VCaP (cell line): ENCODE measurements around the gene CACNG1.

Experiments used
- H3K27ac ChIP-seq: fragments of 450-650 bp; 2 replicates; pipeline ENCODE4 v1.5.1; 2017
- TF ChIP-seq, protein P1 (sequence below): fragments of 450-650 bp; conservative IDR thresholded peaks from 2 replicates; pipeline ENCODE4 v1.5.1; 2017; ENCODE audit warnings: mild to moderate bottlenecking, moderate library complexity

The CACNG1 gene

DNA sequence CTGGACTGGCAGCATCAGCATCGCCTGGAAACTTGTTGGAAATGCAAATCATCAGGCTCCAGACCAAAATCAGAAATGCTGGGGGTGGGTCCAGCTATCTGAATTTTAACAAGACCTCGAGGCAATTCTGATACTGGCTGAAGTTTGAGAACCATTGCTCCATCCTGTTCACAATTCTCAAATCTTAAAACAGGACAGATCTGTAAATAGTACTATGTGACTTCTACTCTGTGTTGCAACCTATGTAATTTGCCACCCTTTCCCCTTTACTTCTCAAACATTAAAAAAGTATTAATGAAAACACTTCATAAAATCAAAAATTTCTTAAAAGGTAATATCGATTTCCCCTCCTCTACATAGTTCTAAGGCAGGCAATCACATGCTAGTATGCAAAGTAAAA lies 28.5 kb downstream of the CACNG1 start:
- TF ChIP-seq, protein P1, sequence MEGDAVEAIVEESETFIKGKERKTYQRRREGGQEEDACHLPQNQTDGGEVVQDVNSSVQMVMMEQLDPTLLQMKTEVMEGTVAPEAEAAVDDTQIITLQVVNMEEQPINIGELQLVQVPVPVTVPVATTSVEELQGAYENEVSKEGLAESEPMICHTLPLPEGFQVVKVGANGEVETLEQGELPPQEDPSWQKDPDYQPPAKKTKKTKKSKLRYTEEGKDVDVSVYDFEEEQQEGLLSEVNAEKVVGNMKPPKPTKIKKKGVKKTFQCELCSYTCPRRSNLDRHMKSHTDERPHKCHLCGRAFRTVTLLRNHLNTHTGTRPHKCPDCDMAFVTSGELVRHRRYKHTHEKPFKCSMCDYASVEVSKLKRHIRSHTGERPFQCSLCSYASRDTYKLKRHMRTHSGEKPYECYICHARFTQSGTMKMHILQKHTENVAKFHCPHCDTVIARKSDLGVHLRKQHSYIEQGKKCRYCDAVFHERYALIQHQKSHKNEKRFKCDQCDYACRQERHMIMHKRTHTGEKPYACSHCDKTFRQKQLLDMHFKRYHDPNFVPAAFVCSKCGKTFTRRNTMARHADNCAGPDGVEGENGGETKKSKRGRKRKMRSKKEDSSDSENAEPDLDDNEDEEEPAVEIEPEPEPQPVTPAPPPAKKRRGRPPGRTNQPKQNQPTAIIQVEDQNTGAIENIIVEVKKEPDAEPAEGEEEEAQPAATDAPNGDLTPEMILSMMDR: no peak
- no peak overlapping the region for H3K27ac ChIP-seq

DNA sequence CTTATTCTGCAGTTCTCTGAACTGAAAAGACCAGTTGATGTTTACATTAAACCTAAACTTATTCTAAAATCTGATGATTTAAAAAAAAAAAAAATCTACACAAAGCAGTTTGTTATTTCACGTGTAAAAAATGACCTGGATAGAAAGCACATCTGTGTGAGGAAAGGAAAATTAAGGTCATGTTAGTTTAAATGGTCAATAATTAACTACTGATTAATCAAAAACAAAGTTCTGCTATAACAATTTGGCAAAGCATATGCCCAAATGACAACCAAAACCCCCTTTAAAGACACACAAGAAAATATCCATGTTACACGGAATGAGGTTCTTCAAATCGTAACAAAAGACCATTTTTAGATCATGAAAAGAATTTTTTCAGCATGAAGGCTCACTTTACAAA lies 30.4 kb downstream of the CACNG1 start:
- peak overlapping the region; percentile 59 for H3K27ac ChIP-seq
- TF ChIP-seq, protein P1: no peak

DNA sequence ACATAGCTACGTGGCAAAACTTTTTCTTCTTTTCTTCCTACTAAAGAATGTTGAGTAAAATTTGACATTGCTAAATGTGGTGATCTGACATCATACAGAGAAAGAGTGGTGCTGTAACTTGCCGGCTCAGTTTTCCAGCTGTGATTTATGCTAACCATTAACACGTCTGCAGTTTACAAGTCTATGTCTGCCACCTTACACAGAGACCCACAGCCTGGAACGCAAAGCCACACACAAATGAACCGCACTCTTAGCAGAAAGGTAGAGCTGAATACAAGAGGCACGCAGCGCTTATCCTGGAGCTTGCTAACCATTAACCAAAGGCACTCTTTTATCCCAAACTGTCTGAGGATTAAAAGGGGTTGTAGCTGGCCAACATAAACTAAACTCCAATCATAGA lies 31.9 kb downstream of the CACNG1 start:
- TF ChIP-seq, protein P1: no peak
- H3K27ac ChIP-seq: peak overlapping the region; percentile 54

DNA sequence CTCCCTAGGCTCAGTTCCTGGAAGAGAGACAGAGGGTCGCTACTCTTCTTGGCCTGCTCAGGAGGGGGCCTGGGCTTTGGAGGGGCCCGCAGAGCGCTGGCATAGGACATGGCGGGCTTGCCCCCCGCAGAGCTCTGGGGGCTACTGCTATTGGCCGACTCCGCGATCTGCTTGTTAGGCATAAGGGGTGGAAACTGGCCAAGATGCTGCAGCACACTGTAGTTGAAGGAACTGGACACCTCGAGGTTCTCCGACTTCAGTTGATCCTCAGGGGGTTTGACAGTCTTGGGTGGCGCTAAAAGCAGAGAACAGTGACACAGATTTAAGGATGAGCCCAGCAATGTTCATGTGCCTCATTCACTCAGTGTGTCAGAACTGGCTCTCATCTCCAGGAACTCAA lies 33.9 kb downstream of the CACNG1 start:
- TF ChIP-seq, protein P1: no peak
- H3K27ac ChIP-seq: no peak overlapping the region

DNA sequence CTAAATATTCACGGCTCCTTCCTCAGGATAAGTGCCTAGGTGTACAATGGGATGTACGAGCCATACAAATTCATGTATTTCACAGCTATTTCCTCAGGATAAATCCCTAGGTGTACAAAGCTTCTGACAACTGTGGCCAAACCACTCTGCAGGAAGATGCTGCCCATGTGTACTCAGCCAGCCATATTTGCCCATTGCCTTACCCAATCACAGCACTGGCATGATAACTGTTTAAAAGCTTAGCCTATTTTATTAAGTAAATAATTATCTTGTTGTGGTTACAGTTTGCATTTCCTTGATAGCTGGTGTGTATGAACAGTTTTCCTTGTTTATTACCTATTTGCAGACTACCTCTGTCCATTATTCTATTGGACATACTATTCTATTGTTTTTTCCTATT lies 35.1 kb downstream of the CACNG1 start:
- H3K27ac ChIP-seq: no peak overlapping the region
- TF ChIP-seq, protein P1: no peak

DNA sequence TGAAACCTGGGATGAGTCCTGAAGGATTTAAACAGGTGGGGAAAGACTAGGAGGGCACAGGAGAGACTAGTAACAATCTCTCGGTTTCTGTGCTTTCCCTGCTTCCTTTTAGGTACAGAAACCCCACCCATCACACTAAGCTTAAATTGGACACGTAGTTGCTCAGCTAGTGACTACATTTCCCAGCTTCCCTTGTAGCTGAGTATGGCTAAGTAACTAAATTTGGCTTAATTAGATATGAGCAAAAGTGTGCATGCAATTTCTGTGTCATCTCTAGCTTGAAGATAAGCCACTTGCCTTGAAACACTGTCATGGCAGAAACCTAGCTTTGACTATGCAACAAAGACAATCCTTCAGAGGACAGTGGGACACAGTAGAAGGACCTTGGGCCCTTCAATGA lies 36.5 kb downstream of the CACNG1 start:
- no peak overlapping the region for H3K27ac ChIP-seq
- TF ChIP-seq, protein P1: no peak

DNA sequence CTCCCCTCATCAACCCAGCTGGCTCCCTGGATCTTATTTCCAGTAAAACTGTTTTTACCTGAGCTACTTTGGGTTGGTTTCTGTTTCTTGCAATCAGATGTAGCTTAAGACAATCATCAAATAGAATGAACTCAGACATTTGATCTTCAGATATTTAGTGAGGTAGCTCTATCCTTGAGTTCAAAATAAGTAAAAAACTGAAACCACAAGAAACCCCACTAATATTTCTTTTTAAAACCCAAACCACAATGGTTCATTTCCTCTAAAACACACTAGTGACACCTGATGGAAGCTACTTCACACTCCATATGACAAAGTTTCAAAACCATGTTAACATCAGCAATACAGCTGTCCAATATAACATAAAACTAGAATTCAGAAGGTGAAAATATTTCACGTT lies 37.8 kb downstream of the CACNG1 start:
- H3K27ac ChIP-seq: no peak overlapping the region
- TF ChIP-seq, protein P1: peak; percentile 32; the same call in 1 of the 2 replicates

DNA sequence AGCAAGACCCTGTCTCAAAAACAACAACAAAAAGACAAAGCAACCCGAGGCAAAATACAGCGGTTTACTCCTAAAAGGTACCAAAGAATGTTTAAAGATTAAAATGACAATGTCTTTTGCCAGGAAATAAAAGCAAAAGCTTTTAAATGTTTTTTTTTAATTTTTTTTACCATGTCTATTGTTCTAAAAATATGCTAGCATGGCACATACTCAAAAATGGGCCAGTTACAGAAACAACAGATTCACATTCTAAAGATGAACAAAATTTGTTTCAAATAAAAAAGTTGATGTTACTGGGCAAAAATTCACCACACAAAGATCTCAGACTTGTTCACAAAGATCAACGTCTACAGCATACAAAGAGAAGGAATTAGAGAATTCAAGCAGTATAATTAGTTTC lies 41.1 kb downstream of the CACNG1 start:
- TF ChIP-seq, protein P1: no peak
- H3K27ac ChIP-seq: no peak overlapping the region
